H9 (cell line): ENCODE results near the gene PTER. TPM values are rescaled to one million over a fixed set of nuclear protein-coding genes. Genes with fewer than 3 reads are reported as not detected.

ENCODE experiments used
- DNase-seq: peaks from one replicate; pipeline ENCODE4 v3.0.0-alpha.2; 2017
- H2AFZ ChIP-seq: one replicate; pipeline ENCODE4 v1.6.1; 2013; ENCODE audit warnings: mild to moderate bottlenecking, low read length, control low read depth, moderate library complexity
- H2AK5ac ChIP-seq: 2 replicates; pipeline ENCODE4 v1.6.1; 2013; ENCODE audit warnings: low read length, control low read depth, mixed read lengths; ENCODE audit not compliant: insufficient read length
- H2BK120ac ChIP-seq: one replicate; pipeline ENCODE4 v1.6.1; 2013; ENCODE audit warnings: low read depth, mild to moderate bottlenecking, low read length, control low read depth, inconsistent platforms; ENCODE audit not compliant: poor library complexity, severe bottlenecking
- H2BK12ac ChIP-seq: 2 replicates; pipeline ENCODE4 v1.6.1; 2013; ENCODE audit warnings: low read length, control low read depth, mixed read lengths, low read depth; ENCODE audit not compliant: insufficient read length
- H2BK15ac ChIP-seq: 2 replicates; pipeline ENCODE4 v1.6.1; 2013; ENCODE audit warnings: low read depth, low read length, control low read depth
- H2BK20ac ChIP-seq: one replicate; pipeline ENCODE4 v1.6.1; 2013; ENCODE audit warnings: low read depth, mild to moderate bottlenecking, low read length, control low read depth, inconsistent platforms; ENCODE audit not compliant: poor library complexity, severe bottlenecking
- H2BK5ac ChIP-seq: 2 replicates; pipeline ENCODE4 v1.6.1; 2013; ENCODE audit warnings: low read length, control low read depth, mixed read lengths; ENCODE audit not compliant: insufficient read length
- H3K14ac ChIP-seq: 2 replicates; pipeline ENCODE4 v1.6.1; 2013; ENCODE audit warnings: low read length, control low read depth; ENCODE audit not compliant: insufficient read depth
- H3K18ac ChIP-seq: 2 replicates; pipeline ENCODE4 v1.6.1; 2013; ENCODE audit warnings: low read depth, mild to moderate bottlenecking, mixed read lengths, low read length, control low read depth; ENCODE audit not compliant: insufficient read length
- H3K23ac ChIP-seq: 2 replicates; pipeline ENCODE4 v1.6.1; 2013; ENCODE audit warnings: low read length, control low read depth, mixed read lengths, low read depth; ENCODE audit not compliant: insufficient read length
- H3K23me2 ChIP-seq: 2 replicates; pipeline ENCODE4 v1.6.1; 2013; ENCODE audit warnings: low read depth, mild to moderate bottlenecking, mixed read lengths, low read length, control low read depth; ENCODE audit not compliant: insufficient read length, poor library complexity, severe bottlenecking
- H3K27ac ChIP-seq: 2 replicates; pipeline ENCODE4 v1.5.1; 2013; ENCODE audit warnings: low read length, control low read depth, mixed read lengths, low read depth; ENCODE audit not compliant: insufficient read length
- H3K27me3 ChIP-seq: 2 replicates; pipeline ENCODE4 v1.6.1; 2013; ENCODE audit warnings: low read length, control low read depth, inconsistent platforms; ENCODE audit not compliant: insufficient read depth
- H3K4ac ChIP-seq: 2 replicates; pipeline ENCODE4 v1.6.1; 2013; ENCODE audit warnings: low read depth, mild to moderate bottlenecking, control low read depth, inconsistent platforms, low read length, moderate library complexity
- H3K4me1 ChIP-seq: 2 replicates; pipeline ENCODE4 v1.6.1; 2013; ENCODE audit warnings: low read length, control low read depth, inconsistent platforms; ENCODE audit not compliant: insufficient read depth
- H3K4me2 ChIP-seq: 2 replicates; pipeline ENCODE4 v1.6.1; 2013; ENCODE audit warnings: low read length, control low read depth, mixed read lengths; ENCODE audit not compliant: insufficient read length, insufficient read depth
- H3K56ac ChIP-seq: 2 replicates; pipeline ENCODE4 v1.6.1; 2013; ENCODE audit warnings: low read depth, mild to moderate bottlenecking, mixed read lengths, low read length, control low read depth; ENCODE audit not compliant: insufficient read length
- H3K79me1 ChIP-seq: 2 replicates; pipeline ENCODE4 v1.6.1; 2013; ENCODE audit warnings: low read depth, mild to moderate bottlenecking, moderate library complexity, low read length, control low read depth, inconsistent platforms; ENCODE audit not compliant: insufficient read depth, poor library complexity, severe bottlenecking
- H3K79me2 ChIP-seq: 2 replicates; pipeline ENCODE4 v1.6.1; 2013; ENCODE audit warnings: low read length, control low read depth, inconsistent platforms; ENCODE audit not compliant: insufficient read depth
- H3K9ac ChIP-seq: 2 replicates; pipeline ENCODE4 v1.6.1; 2013; ENCODE audit warnings: low read length, control low read depth, mixed read lengths; ENCODE audit not compliant: insufficient read length; ENCODE audit errors: extremely low read depth
- H3K9me3 ChIP-seq: one replicate; pipeline ENCODE4 v1.6.1; 2013; ENCODE audit warnings: low read depth, low read length, inconsistent platforms; ENCODE audit not compliant: control insufficient read depth
- H3T11ph ChIP-seq: one replicate; pipeline ENCODE4 v1.6.1; 2013; ENCODE audit warnings: mild to moderate bottlenecking, low read length, control low read depth, inconsistent platforms
- H4K20me1 ChIP-seq: one replicate; pipeline ENCODE4 v1.6.1; 2013; ENCODE audit not compliant: control insufficient read depth, insufficient read length, insufficient read depth
- H4K5ac ChIP-seq: 2 replicates; pipeline ENCODE4 v1.6.1; 2013; ENCODE audit warnings: low read depth, mild to moderate bottlenecking, mixed read lengths, low read length, control low read depth; ENCODE audit not compliant: insufficient read length
- H4K8ac ChIP-seq: replicated peaks from 2 replicates; pipeline ENCODE4 v1.6.1; 2013; ENCODE audit warnings: low read length, control low read depth, mixed read lengths, low read depth; ENCODE audit not compliant: insufficient read length
- H4K91ac ChIP-seq: 2 replicates; pipeline ENCODE4 v1.6.1; 2013; ENCODE audit warnings: low read depth, mild to moderate bottlenecking, moderate library complexity, mixed read lengths, low read length, control low read depth; ENCODE audit not compliant: insufficient read length
- H3K27ac Mint-ChIP-seq, 3 experiments: 2 replicates in 2 of 3; 3 replicates in 1 of 3; pipeline ENCODE4 v1.8.0; 2020 to 2021; ENCODE audit warnings: mixed read lengths in 3 of 3, mild to moderate bottlenecking in 1 of 3, moderate library complexity in 1 of 3
- H3K27me3 Mint-ChIP-seq: 2 replicates; pipeline ENCODE4 v1.8.0; 2021; ENCODE audit warnings: low read depth, mild to moderate bottlenecking, moderate library complexity, mixed read lengths
- H3K36me3 Mint-ChIP-seq, 3 experiments: 2 replicates in 2 of 3; 3 replicates in 1 of 3; pipeline ENCODE4 v1.8.0; 2020 to 2021; ENCODE audit warnings: low read depth in 3 of 3, mixed read lengths in 3 of 3; ENCODE audit not compliant: insufficient read depth in 1 of 3
- H3K4me1 Mint-ChIP-seq, 2 experiments: 2 replicates each; pipeline ENCODE4 v1.8.0; 2020; ENCODE audit warnings: mixed read lengths in 2 of 2
- H3K4me3 Mint-ChIP-seq, 2 experiments: 2 replicates in 1 of 2; 3 replicates in 1 of 2; pipeline ENCODE4 v1.8.0; 2020 to 2021; ENCODE audit warnings: mild to moderate bottlenecking in 2 of 2, mixed read lengths in 2 of 2, moderate library complexity in 1 of 2
- H3K9me3 Mint-ChIP-seq, 2 experiments: 2 replicates in 1 of 2; 3 replicates in 1 of 2; pipeline ENCODE4 v1.8.0; 2020; ENCODE audit warnings: mild to moderate bottlenecking in 2 of 2, mixed read lengths in 2 of 2, moderate library complexity in 1 of 2
- WGBS: extraction: QIAGEN DNeasy Blood & Tissue Kit; methylation state at CpG from one replicate; pipeline ENCODE4 v1.1.7; 2013; ENCODE audit warnings: missing lambda C conversion rate, low lambda C conversion rate, mixed read lengths; ENCODE audit not compliant: insufficient read length; ENCODE audit errors: extremely low coverage; 5-methylcytosine and 5-hydroxymethylcytosine counted together
- total RNA-seq: library from RNA; stranded (reverse); gene quantifications from 2 replicates; pipeline ENCODE4 v1.2.1, GENCODE V29; 2021
- TF ChIP-seq, protein P1 (sequence below): fragments of 200-600 bp; sonication (generic); conservative IDR thresholded peaks from 3 replicates; pipeline ENCODE4 v1.8.0; 2021; ENCODE audit warnings: antibody characterized with exemption, mild to moderate bottlenecking

PTER gene
- total RNA-seq, 1 experiment from 2014 or later = 10.1 TPM

DNA sequence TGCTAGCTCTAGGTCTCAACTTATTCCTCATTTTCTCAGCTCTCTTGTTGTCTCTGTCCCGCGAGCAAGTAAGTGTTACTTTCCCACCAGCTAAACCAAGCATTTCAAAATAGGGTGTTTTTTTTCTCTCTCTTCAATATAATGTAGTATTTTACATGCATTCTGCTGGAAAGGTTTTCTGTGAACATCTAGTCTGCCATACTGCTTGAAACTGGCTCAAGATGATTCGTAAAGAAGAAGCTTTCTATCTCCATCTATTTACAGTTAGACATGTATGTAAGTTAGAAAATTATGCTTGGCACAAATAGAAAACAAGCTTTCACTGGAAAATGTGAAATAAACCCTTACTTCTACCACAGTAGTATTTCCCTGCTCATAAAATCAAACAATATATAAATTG, 53.7 kb downstream of the PTER start:
- no peaks in the 10 kb centered on the region for H3K27me3 Mint-ChIP-seq
- H4K5ac ChIP-seq = no peak overlapping the region
- H3K4ac ChIP-seq = no peak overlapping the region
- no peak overlapping the region for H3K18ac ChIP-seq
- no peaks in the 10 kb centered on the region for H3K27me3 ChIP-seq
- no peak overlapping the region for H3K14ac ChIP-seq
- no peak overlapping the region for H3K23ac ChIP-seq
- no peak overlapping the region for H2BK15ac ChIP-seq
- H3K27ac ChIP-seq = no peak overlapping the region
- H2BK5ac ChIP-seq = no peak overlapping the region
- no peak overlapping the region for H3K9ac ChIP-seq
- H3K23me2 ChIP-seq = no peaks in the 10 kb centered on the region
- H3K9me3 ChIP-seq = no peaks in the 10 kb centered on the region
- TF ChIP-seq, protein P1, sequence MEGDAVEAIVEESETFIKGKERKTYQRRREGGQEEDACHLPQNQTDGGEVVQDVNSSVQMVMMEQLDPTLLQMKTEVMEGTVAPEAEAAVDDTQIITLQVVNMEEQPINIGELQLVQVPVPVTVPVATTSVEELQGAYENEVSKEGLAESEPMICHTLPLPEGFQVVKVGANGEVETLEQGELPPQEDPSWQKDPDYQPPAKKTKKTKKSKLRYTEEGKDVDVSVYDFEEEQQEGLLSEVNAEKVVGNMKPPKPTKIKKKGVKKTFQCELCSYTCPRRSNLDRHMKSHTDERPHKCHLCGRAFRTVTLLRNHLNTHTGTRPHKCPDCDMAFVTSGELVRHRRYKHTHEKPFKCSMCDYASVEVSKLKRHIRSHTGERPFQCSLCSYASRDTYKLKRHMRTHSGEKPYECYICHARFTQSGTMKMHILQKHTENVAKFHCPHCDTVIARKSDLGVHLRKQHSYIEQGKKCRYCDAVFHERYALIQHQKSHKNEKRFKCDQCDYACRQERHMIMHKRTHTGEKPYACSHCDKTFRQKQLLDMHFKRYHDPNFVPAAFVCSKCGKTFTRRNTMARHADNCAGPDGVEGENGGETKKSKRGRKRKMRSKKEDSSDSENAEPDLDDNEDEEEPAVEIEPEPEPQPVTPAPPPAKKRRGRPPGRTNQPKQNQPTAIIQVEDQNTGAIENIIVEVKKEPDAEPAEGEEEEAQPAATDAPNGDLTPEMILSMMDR = no peak
- H3K56ac ChIP-seq = no peak overlapping the region
- H4K91ac ChIP-seq = no peak overlapping the region
- H2AK5ac ChIP-seq = no peak overlapping the region
- H2BK120ac ChIP-seq = no peak overlapping the region
- no peak overlapping the region for H4K8ac ChIP-seq
- H3K4me3 Mint-ChIP-seq = no peak overlapping the region
- no peak overlapping the region for H3T11ph ChIP-seq
- no peak for DNase-seq
- H3K79me1 ChIP-seq = no peaks in the 10 kb centered on the region
- no peak overlapping the region for H3K4me2 ChIP-seq
- H4K20me1 ChIP-seq = no peaks in the 10 kb centered on the region
- H3K4me1 ChIP-seq = no peaks in the 10 kb centered on the region
- peaks cover 0 to 3% (median 0%) of the 10 kb centered on the region in 3 experiments; a peak in 1 of 7 replicates for H3K36me3 Mint-ChIP-seq
- H3K27ac Mint-ChIP-seq = no peak overlapping the region
- H3K4me1 Mint-ChIP-seq = peaks cover 0 to 14% of the 10 kb centered on the region in 2 experiments; a peak in 2 of 4 replicates
- no peak overlapping the region for H2BK20ac ChIP-seq
- H3K9me3 Mint-ChIP-seq = no peaks in the 10 kb centered on the region
- no peak overlapping the region for H2BK12ac ChIP-seq
- WGBS = no CpG with 5 or more reads among the region's 3 CpGs
- H2AFZ ChIP-seq = no peak overlapping the region
- no peaks in the 10 kb centered on the region for H3K79me2 ChIP-seq
